Neural crest cell (in vitro differentiated cells): ENCODE data around the gene SPPL2C. TPM values are rescaled to one million over a fixed set of nuclear protein-coding genes. Genes with fewer than 3 reads are reported as not detected.

ENCODE experiments used
- DNase-seq: peaks from one replicate; pipeline ENCODE4 v3.0.0; 2021; ENCODE audit warnings: low read depth, mixed read lengths, low spot score
- H3K27ac Mint-ChIP-seq: one replicate; pipeline ENCODE4 v1.8.0; 2021; ENCODE audit warnings: mild to moderate bottlenecking, mixed read lengths; ENCODE audit not compliant: unreplicated experiment
- H3K27me3 Mint-ChIP-seq: 2 replicates; pipeline ENCODE4 v1.8.0; 2021; ENCODE audit warnings: low read depth, mild to moderate bottlenecking, mixed read lengths
- H3K36me3 Mint-ChIP-seq: 2 replicates; pipeline ENCODE4 v1.8.0; 2021; ENCODE audit warnings: low read depth, mild to moderate bottlenecking, mixed read lengths
- H3K4me1 Mint-ChIP-seq: 2 replicates; pipeline ENCODE4 v1.8.0; 2021; ENCODE audit warnings: mixed read lengths
- H3K4me3 Mint-ChIP-seq: one replicate; pipeline ENCODE4 v1.8.0; 2021; ENCODE audit warnings: mild to moderate bottlenecking, mixed read lengths
- H3K9me3 Mint-ChIP-seq: 2 replicates; pipeline ENCODE4 v1.8.0; 2021; ENCODE audit warnings: mixed read lengths
- total RNA-seq: library from RNA; stranded (reverse); gene quantifications from 2 replicates; pipeline ENCODE4 v1.2.1, GENCODE V29; 2021
- TF ChIP-seq, protein P1 (sequence below): fragments of 200-600 bp; sonication (generic); conservative IDR thresholded peaks from 2 replicates; pipeline ENCODE4 v1.5.0; 2021; ENCODE audit warnings: antibody characterized with exemption, mild to moderate bottlenecking

Gene SPPL2C
- total RNA-seq, 1 donor from 2014 or later = not detected

DNA sequence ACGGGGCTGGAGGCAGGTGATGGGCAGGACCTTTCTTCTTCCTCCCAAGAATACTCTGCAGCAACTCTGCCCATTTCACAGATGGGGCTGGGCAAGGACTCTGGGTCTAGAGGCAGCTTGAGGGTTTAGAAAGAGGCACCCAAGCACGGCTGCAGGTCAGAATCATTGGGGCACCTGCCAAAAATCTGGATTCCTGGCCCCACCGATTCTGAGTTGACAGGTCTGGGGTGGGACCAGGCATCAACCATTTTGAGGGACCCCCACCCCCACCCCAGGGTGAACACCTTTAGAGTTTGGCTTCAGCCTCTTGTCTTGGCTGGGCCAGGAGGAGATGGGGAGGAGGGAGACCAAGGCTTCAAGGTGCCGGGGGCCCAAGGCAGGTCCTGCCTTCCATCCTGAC, 5.3 kb downstream of the SPPL2C start:
- H3K9me3 Mint-ChIP-seq = no peaks in the 10 kb centered on the region
- no peak overlapping the region for H3K4me3 Mint-ChIP-seq
- no peak for DNase-seq
- no peaks in the 10 kb centered on the region for H3K4me1 Mint-ChIP-seq
- no peaks in the 10 kb centered on the region for H3K36me3 Mint-ChIP-seq
- H3K27ac Mint-ChIP-seq = no peak overlapping the region
- TF ChIP-seq, protein P1, sequence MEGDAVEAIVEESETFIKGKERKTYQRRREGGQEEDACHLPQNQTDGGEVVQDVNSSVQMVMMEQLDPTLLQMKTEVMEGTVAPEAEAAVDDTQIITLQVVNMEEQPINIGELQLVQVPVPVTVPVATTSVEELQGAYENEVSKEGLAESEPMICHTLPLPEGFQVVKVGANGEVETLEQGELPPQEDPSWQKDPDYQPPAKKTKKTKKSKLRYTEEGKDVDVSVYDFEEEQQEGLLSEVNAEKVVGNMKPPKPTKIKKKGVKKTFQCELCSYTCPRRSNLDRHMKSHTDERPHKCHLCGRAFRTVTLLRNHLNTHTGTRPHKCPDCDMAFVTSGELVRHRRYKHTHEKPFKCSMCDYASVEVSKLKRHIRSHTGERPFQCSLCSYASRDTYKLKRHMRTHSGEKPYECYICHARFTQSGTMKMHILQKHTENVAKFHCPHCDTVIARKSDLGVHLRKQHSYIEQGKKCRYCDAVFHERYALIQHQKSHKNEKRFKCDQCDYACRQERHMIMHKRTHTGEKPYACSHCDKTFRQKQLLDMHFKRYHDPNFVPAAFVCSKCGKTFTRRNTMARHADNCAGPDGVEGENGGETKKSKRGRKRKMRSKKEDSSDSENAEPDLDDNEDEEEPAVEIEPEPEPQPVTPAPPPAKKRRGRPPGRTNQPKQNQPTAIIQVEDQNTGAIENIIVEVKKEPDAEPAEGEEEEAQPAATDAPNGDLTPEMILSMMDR = no peak
- peaks cover 35% of the 10 kb centered on the region for H3K27me3 Mint-ChIP-seq

DNA sequence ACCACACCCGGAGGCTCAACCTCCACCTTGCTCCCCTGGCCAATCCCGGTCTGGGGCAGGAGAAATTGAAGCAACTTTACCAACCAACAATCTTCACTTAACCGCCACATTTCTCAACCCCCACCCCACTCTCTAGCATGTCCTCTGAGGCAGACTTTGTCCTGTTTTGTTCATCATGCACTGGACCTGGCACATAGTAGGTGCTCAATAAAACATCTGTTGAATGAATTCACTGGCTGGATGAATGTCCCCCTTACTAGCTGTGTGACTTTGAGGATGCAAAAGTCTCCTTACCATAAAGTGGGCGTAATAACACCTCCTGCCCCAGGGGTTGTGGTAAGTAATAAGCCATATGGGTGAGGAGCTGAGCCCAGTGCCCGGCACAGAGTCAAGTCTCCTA, 5.8 kb downstream of the SPPL2C start:
- Mint-ChIP-seq H3K27ac (no peak overlapping the region), H3K4me1 (no peaks in the 10 kb centered on the region), H3K9me3 (no peaks in the 10 kb centered on the region), H3K4me3 (no peak overlapping the region), H3K27me3 (peaks cover 39% of the 10 kb centered on the region), H3K36me3 (no peaks in the 10 kb centered on the region)
- DNase-seq = no peak
- TF ChIP-seq, protein P1 = no peak

DNA sequence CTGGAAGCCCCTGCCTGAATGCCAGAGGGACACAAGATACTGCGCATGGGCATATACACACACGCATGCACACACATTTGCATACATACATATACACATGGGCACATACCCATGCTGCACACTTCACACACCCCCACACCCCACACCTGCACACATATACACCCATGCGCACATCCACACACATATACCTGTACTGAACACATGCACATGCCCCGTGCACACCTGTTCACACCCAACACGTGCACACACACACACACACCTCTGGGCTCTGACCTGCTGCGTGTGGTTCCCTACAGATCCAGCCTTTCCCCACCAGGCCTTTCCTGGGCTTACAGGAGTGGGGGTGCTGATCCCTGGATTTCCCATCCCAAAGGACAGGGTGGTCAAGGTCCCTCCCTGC, 6.3 kb downstream of the SPPL2C start:
- Mint-ChIP-seq H3K4me1 (no peaks in the 10 kb centered on the region), H3K27me3 (peaks cover 43% of the 10 kb centered on the region), H3K36me3 (no peaks in the 10 kb centered on the region), H3K4me3 (no peak overlapping the region), H3K9me3 (no peaks in the 10 kb centered on the region), H3K27ac (no peak overlapping the region)
- TF ChIP-seq, protein P1 = no peak
- no peak for DNase-seq

DNA sequence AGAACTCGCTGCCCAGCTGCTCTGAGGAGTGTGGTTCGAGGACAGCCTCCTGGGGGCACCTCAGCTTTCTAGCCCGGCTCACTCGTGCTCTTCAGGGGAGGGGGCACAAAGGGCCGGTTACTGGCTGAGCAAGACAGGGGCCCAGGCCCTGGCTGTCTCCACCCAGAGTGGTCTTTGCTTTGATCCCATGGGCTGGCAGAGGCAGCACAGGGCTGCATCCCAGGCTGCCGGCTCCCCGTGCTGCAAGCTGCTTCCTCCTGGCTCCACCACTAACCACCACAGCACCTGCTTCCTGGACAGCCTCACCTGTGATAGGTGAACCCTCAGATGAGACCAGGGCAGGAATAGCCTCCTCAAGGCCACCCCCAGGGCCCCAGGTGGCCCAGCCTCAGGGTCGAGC, 6.8 kb downstream of the SPPL2C start:
- H3K4me3 Mint-ChIP-seq = no peak overlapping the region
- H3K9me3 Mint-ChIP-seq = no peaks in the 10 kb centered on the region
- no peaks in the 10 kb centered on the region for H3K4me1 Mint-ChIP-seq
- TF ChIP-seq, protein P1 = no peak
- H3K27me3 Mint-ChIP-seq = peaks cover 46% of the 10 kb centered on the region
- no peak overlapping the region for H3K27ac Mint-ChIP-seq
- no peak for DNase-seq
- no peaks in the 10 kb centered on the region for H3K36me3 Mint-ChIP-seq

DNA sequence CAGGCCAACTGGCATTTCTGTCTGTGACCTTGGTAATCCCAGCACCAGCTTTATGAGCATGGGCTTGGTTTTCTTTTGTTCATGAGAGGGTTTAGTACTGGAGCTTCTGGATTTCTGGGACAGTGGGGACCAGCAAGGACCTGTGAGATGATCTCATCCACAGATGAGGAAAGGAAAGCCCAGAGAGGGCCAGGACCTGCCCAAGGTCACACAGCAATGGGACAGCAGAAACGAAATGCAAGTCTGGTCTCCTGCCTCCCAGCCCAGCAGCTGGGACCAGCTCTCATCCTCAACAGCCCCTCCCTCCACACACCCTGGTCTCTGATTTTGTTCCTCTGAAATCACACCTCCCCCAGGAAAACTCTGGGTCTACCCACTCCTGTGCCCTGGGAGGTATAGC, 7.2 kb downstream of the SPPL2C start:
- TF ChIP-seq, protein P1 = no peak
- peaks cover 48% of the 10 kb centered on the region for H3K27me3 Mint-ChIP-seq
- no peaks in the 10 kb centered on the region for H3K9me3 Mint-ChIP-seq
- H3K27ac Mint-ChIP-seq = no peak overlapping the region
- no peak for DNase-seq
- no peaks in the 10 kb centered on the region for H3K4me1 Mint-ChIP-seq
- H3K4me3 Mint-ChIP-seq = no peak overlapping the region
- no peaks in the 10 kb centered on the region for H3K36me3 Mint-ChIP-seq
